Activated T-helper 17 cell treated with anti-CD3 and anti-CD28 coated beads, Interleukin-2, amount 50 U/mL, for 72 hours (primary cell): Measurements from ENCODE around the gene STAT2. TPM values are rescaled to one million over a fixed set of nuclear protein-coding genes. Genes with fewer than 3 reads are reported as not detected.
"Not testable (repeated sequence)": the region's sequence is repeated elsewhere in the genome, so short reads cannot be mapped to it uniquely, and the experiment has no call there.

Experiments
- ATAC-seq: fragments of 150-1000 bp; cut with Tn5 transposase; replicated peaks from 2 replicates; pipeline ENCODE4 v1.10.0; 2021; ENCODE audit warnings: mild to moderate bottlenecking, moderate library complexity
- H3K27ac Mint-ChIP-seq: one replicate; pipeline ENCODE4 v1.8.0; 2022; ENCODE audit warnings: mixed read lengths
- H3K27me3 Mint-ChIP-seq: one replicate; pipeline ENCODE4 v1.8.0; 2022; ENCODE audit warnings: mixed read lengths
- H3K36me3 Mint-ChIP-seq: one replicate; pipeline ENCODE4 v1.8.0; 2022; ENCODE audit warnings: low read depth, mild to moderate bottlenecking, mixed read lengths
- H3K4me1 Mint-ChIP-seq: one replicate; pipeline ENCODE4 v1.8.0; 2022; ENCODE audit warnings: mixed read lengths
- H3K4me3 Mint-ChIP-seq: one replicate; pipeline ENCODE4 v1.8.0; 2022; ENCODE audit warnings: mild to moderate bottlenecking, mixed read lengths
- H3K9me3 Mint-ChIP-seq: one replicate; pipeline ENCODE4 v1.8.0; 2022; ENCODE audit warnings: mixed read lengths
- total RNA-seq, 2 donors: library from RNA; stranded (reverse); gene quantifications; one replicate each; pipeline ENCODE4 v1.2.3, GENCODE V29; 2022

STAT2 gene
- total RNA-seq, 2 donors from 2014 or later: 85.0 to 144 TPM

- ATAC-seq: peak; percentile 81
- Mint-ChIP-seq H3K4me3 (no peak overlapping the region), H3K36me3 (no peaks in the 10 kb centered on the region), H3K27me3 (no peaks in the 10 kb centered on the region), H3K4me1 (no peaks in the 10 kb centered on the region), H3K27ac (no peak overlapping the region), H3K9me3 (no peaks in the 10 kb centered on the region)
Observed at GRCh38 chr12:56377310-56377988, 17.5 kb upstream of the STAT2 start.

- H3K4me3 Mint-ChIP-seq: no peak overlapping the region
- H3K27ac Mint-ChIP-seq: no peak overlapping the region
- H3K36me3 Mint-ChIP-seq: no peaks in the 10 kb centered on the region
- H3K9me3 Mint-ChIP-seq: no peaks in the 10 kb centered on the region
- H3K4me1 Mint-ChIP-seq: no peaks in the 10 kb centered on the region
- ATAC-seq: no peak
- H3K27me3 Mint-ChIP-seq: no peaks in the 10 kb centered on the region
Observed at GRCh38 chr12:56375598-56376434, 15.9 kb upstream of the STAT2 start.

- H3K36me3 Mint-ChIP-seq: no peaks in the 10 kb centered on the region
- no peaks in the 10 kb centered on the region for H3K9me3 Mint-ChIP-seq
- H3K27me3 Mint-ChIP-seq: no peaks in the 10 kb centered on the region
- H3K4me3 Mint-ChIP-seq: no peak overlapping the region
- no peak overlapping the region for H3K27ac Mint-ChIP-seq
- H3K4me1 Mint-ChIP-seq: no peaks in the 10 kb centered on the region
- ATAC-seq: no peak
Observed at GRCh38 chr12:56374726-56375597, 15.1 kb upstream of the STAT2 start.

GRCh38 chr12:56373515-56373914, 13.6 kb upstream of the STAT2 start:
- Mint-ChIP-seq H3K4me3 (no peak overlapping the region), H3K9me3 (no peaks in the 10 kb centered on the region), H3K36me3 (no peaks in the 10 kb centered on the region), H3K27me3 (no peaks in the 10 kb centered on the region), H3K27ac (no peak overlapping the region), H3K4me1 (no peaks in the 10 kb centered on the region)
- no peak for ATAC-seq

- no peaks in the 10 kb centered on the region for H3K4me1 Mint-ChIP-seq
- H3K27ac Mint-ChIP-seq: no peak overlapping the region
- ATAC-seq: no peak
- no peaks in the 10 kb centered on the region for H3K9me3 Mint-ChIP-seq
- H3K36me3 Mint-ChIP-seq: no peaks in the 10 kb centered on the region
- no peaks in the 10 kb centered on the region for H3K27me3 Mint-ChIP-seq
- no peak overlapping the region for H3K4me3 Mint-ChIP-seq
Observed at GRCh38 chr12:56366948-56367347, 7.0 kb upstream of the STAT2 start.

- ATAC-seq: no peak
- H3K27ac Mint-ChIP-seq: peak within 1 kb of the TSS; percentile 93
Observed at GRCh38 chr12:56362130-56363059, 2.5 kb upstream of the STAT2 start, which contains the start of gene APOF. Gene APOF (minus strand): TSS chr12:56362857. CDS start chr12:56362745, 112 bp downstream.

DNA sequence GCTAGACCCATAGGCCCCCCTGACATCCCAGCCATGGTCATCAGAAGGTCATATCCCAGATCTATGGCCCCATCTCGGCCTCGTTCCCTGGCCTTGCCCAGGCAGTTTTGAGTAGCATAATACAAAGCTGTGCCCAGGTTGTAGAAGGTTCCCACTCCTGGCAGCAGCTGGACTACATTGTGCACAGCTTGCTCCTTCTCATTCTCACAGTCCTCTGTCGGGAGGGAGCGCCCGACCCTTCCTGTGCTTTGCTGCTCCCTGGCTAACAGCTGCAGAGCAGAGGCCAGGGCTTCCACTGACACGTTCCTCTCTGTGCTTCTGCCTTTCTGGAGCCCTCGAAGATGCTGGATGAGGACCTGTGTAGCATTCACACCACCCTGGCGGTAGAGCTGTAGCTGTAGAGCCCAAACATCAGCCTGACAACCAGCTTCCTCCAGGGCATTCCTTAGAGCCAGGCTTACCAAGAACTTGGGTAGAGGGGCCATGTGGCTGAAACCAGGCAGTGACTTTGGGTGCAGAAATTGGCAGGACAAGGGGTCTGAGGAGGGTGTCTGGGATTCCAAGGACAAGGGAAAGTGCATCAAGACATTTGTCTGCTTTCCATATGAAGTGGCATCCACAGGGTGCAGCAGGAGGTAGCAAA, 1.7 kb upstream of the STAT2 start:
- no peaks in the 10 kb centered on the region for H3K9me3 Mint-ChIP-seq
- peak overlapping the region; percentile 93 for H3K27ac Mint-ChIP-seq
- no peaks in the 10 kb centered on the region for H3K27me3 Mint-ChIP-seq
- H3K4me1 Mint-ChIP-seq: peaks cover 8% of the 10 kb centered on the region
- no peak for ATAC-seq
- peak overlapping the region; percentile 93 for H3K4me3 Mint-ChIP-seq
- H3K36me3 Mint-ChIP-seq: peaks cover 31% of the 10 kb centered on the region

More at GRCh38 chr12:56362130-56363059, 2.5 kb upstream of the STAT2 start, which contains the start of gene APOF:
- Mint-ChIP-seq H3K4me3 (peak within 1 kb of the TSS; percentile 93), H3K27me3 (no peaks in the 10 kb centered on the region), H3K4me1 (peaks cover 8% of the 10 kb centered on the region), H3K36me3 (peaks cover 24% of the 10 kb centered on the region), H3K9me3 (no peaks in the 10 kb centered on the region)

- Mint-ChIP-seq H3K4me3 (peak overlapping the region; percentile 93), H3K27me3 (no peaks in the 10 kb centered on the region), H3K4me1 (peaks cover 8% of the 10 kb centered on the region), H3K9me3 (no peaks in the 10 kb centered on the region), H3K36me3 (peaks cover 57% of the 10 kb centered on the region), H3K27ac (peak overlapping the region; percentile 93)
- no peak for ATAC-seq
Observed at GRCh38 chr12:56358836-56359532, 923 bp downstream of the STAT2 start.

DNA sequence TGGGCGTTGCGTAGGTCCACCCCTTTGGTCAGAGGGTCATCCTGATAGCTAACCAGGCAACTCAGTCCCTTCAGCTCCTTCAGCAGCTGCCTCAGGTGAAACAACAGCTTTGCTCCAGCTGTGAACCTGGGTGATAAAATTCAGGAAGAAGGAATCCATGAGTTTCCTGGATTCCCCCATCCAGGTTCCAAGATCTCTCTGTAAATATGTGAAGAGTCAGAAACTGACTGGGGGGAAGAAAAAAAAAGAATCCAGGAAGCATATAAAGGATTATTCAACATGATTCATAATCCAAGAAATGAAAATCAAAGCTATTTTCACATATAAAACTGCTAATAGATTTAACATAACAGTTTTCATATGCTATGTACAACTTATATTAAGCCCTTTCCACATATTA, 8.6 kb downstream of the STAT2 start:
- no peak for ATAC-seq
- Mint-ChIP-seq H3K4me3 (no peak overlapping the region), H3K36me3 (peaks cover 100% of the 10 kb centered on the region), H3K9me3 (no peaks in the 10 kb centered on the region), H3K4me1 (no peaks in the 10 kb centered on the region), H3K27ac (peak overlapping the region; percentile 20), H3K27me3 (no peaks in the 10 kb centered on the region)

GRCh38 chr12:56350662-56351061, 9.2 kb downstream of the STAT2 start:
- H3K36me3 Mint-ChIP-seq: peaks cover 100% of the 10 kb centered on the region

DNA sequence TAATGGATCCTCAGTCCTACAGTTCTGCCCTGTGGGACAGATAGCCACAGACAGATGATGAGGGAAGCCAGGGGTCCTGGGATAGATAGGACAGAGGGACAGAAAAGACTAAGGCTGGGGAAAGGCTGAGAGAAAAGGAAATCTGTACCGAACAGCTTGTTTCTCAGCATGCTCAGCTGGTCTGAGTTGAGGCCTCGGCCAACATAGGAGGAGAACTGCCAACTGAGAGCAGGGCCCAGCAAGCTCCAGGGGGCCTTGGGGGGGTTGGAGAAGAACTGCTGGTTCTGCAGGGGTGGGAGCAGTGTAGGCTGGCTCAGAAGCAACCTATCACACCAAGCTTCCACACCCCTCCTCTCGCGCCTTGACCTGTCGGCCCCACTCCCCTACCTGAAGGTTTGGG, 11.1 kb downstream of the STAT2 start:
- Mint-ChIP-seq H3K27me3 (no peaks in the 10 kb centered on the region), H3K36me3 (peaks cover 100% of the 10 kb centered on the region), H3K9me3 (no peaks in the 10 kb centered on the region), H3K4me1 (no peaks in the 10 kb centered on the region), H3K27ac (no peak overlapping the region), H3K4me3 (no peak overlapping the region)
- no peak for ATAC-seq

More at GRCh38 chr12:56350662-56351061, 9.2 kb downstream of the STAT2 start:
- Mint-ChIP-seq H3K27me3 (no peaks in the 10 kb centered on the region), H3K27ac (peak overlapping the region; percentile 20), H3K4me1 (no peaks in the 10 kb centered on the region), H3K9me3 (no peaks in the 10 kb centered on the region), H3K4me3 (no peak overlapping the region)
- ATAC-seq: no peak

DNA sequence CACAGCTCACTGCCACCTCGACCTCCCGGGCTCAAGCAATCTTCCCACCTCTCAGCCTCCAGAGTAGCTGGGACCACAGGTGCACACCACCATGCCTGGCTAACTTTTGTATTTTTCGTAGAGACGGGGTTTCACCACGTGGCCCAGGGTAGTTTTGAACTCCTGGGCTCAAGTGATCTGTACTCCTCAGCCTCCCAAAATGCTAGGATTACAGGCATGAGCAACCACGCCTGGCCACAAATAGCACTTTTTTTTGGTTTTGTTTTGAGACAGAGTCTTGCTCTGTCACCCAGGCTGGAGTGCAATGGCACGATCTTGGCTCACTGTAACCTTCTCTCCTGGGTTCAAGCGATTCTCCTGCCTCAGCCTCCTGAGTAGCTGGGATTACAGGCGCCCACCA, 12.7 kb downstream of the STAT2 start:
- H3K36me3 Mint-ChIP-seq: peaks cover 99% of the 10 kb centered on the region
- H3K9me3 Mint-ChIP-seq, H3K27me3 Mint-ChIP-seq, H3K27ac Mint-ChIP-seq, H3K4me3 Mint-ChIP-seq, H3K4me1 Mint-ChIP-seq: not testable (repeated sequence)
- ATAC-seq: peak; percentile 44

- Mint-ChIP-seq H3K4me1 (no peaks in the 10 kb centered on the region), H3K27me3 (no peaks in the 10 kb centered on the region), H3K27ac (peak overlapping the region; percentile 0), H3K4me3 (no peak overlapping the region), H3K9me3 (no peaks in the 10 kb centered on the region), H3K36me3 (peaks cover 98% of the 10 kb centered on the region)
- peak; percentile 53 for ATAC-seq
Observed at GRCh38 chr12:56346675-56347074, 13.2 kb downstream of the STAT2 start.
